HG02759 (cell line): ENCODE data around the gene ARHGAP15.

ENCODE experiments used
- ATAC-seq: cut with Tn5 transposase; IDR thresholded peaks from one replicate; pipeline ENCODE4 v1.9.1; 2021; ENCODE audit warnings: mild to moderate bottlenecking, moderate library complexity; ENCODE audit not compliant: unreplicated experiment

ARHGAP15 gene

GRCh38 chr2:143604566-143604959, 475.3 kb downstream of the ARHGAP15 start:
- ATAC-seq = no peak

- no peak for ATAC-seq
Observed at GRCh38 chr2:143607231-143608062, 478.2 kb downstream of the ARHGAP15 start.

GRCh38 chr2:143608063-143608423, 478.8 kb downstream of the ARHGAP15 start:
- no peak for ATAC-seq

- ATAC-seq = no peak
Observed at GRCh38 chr2:143608758-143609157, 479.5 kb downstream of the ARHGAP15 start.

GRCh38 chr2:143611336-143611735, 482.1 kb downstream of the ARHGAP15 start:
- no peak for ATAC-seq

GRCh38 chr2:143615562-143615961, 486.3 kb downstream of the ARHGAP15 start:
- no peak for ATAC-seq

- ATAC-seq = no peak
Observed at GRCh38 chr2:143616452-143616851, 487.2 kb downstream of the ARHGAP15 start.

- no peak for ATAC-seq
Observed at GRCh38 chr2:143617803-143618415, 488.7 kb downstream of the ARHGAP15 start.

- ATAC-seq = no peak
Observed at GRCh38 chr2:143622106-143622505, 492.9 kb downstream of the ARHGAP15 start.

- ATAC-seq = no peak
Observed at GRCh38 chr2:143623231-143623908, 494.2 kb downstream of the ARHGAP15 start.

- no peak for ATAC-seq
Observed at GRCh38 chr2:143623909-143624260, 494.7 kb downstream of the ARHGAP15 start.

- no peak for ATAC-seq
Observed at GRCh38 chr2:143629340-143629739, 500.1 kb downstream of the ARHGAP15 start.

- no peak for ATAC-seq
Observed at GRCh38 chr2:143632751-143633374, 503.6 kb downstream of the ARHGAP15 start.

- no peak for ATAC-seq
Observed at GRCh38 chr2:143633419-143633818, 504.2 kb downstream of the ARHGAP15 start.

GRCh38 chr2:143635302-143635701, 506.1 kb downstream of the ARHGAP15 start:
- no peak for ATAC-seq

- ATAC-seq = no peak
Observed at GRCh38 chr2:143635936-143636335, 506.7 kb downstream of the ARHGAP15 start.

GRCh38 chr2:143640826-143641225, 511.6 kb downstream of the ARHGAP15 start:
- ATAC-seq = no peak

- ATAC-seq = no peak
Observed at GRCh38 chr2:143645921-143646645, 516.9 kb downstream of the ARHGAP15 start.

- ATAC-seq = no peak
Observed at GRCh38 chr2:143649226-143649740, 520.1 kb downstream of the ARHGAP15 start.

- ATAC-seq = no peak
Observed at GRCh38 chr2:143652692-143653091, 523.5 kb downstream of the ARHGAP15 start.

GRCh38 chr2:143668234-143668633, 539.0 kb downstream of the ARHGAP15 start:
- no peak for ATAC-seq
